Glutamatergic neuron (in vitro differentiated cells): ENCODE measurements around the gene ARL14EP. TPM values are rescaled to one million over a fixed set of nuclear protein-coding genes. Genes with fewer than 3 reads are reported as not detected.

Experiments
- DNase-seq: peaks from one replicate; pipeline ENCODE4 v3.0.0; 2022
- H3K27ac Mint-ChIP-seq: one replicate; pipeline ENCODE4 v1.8.0; 2020; ENCODE audit warnings: mild to moderate bottlenecking, mixed read lengths, inconsistent platforms; ENCODE audit not compliant: unreplicated experiment
- H3K27me3 Mint-ChIP-seq: one replicate; pipeline ENCODE4 v1.8.0; 2020; ENCODE audit warnings: mild to moderate bottlenecking, moderate library complexity, mixed read lengths, inconsistent platforms; ENCODE audit not compliant: unreplicated experiment
- H3K36me3 Mint-ChIP-seq: one replicate; pipeline ENCODE4 v1.8.0; 2020; ENCODE audit warnings: mild to moderate bottlenecking, mixed read lengths, inconsistent platforms; ENCODE audit not compliant: unreplicated experiment
- H3K4me1 Mint-ChIP-seq: one replicate; pipeline ENCODE4 v1.8.0; 2020; ENCODE audit warnings: mild to moderate bottlenecking, low read depth, mixed read lengths, inconsistent platforms; ENCODE audit not compliant: unreplicated experiment
- H3K4me3 Mint-ChIP-seq: one replicate; pipeline ENCODE4 v1.8.0; 2020; ENCODE audit warnings: mild to moderate bottlenecking, mixed read lengths, inconsistent platforms; ENCODE audit not compliant: unreplicated experiment
- H3K9me3 Mint-ChIP-seq: one replicate; pipeline ENCODE4 v1.8.0; 2020; ENCODE audit warnings: mild to moderate bottlenecking, moderate library complexity, mixed read lengths, inconsistent platforms; ENCODE audit not compliant: unreplicated experiment
- CTCF ChIP-seq: fragments of 200-600 bp; sonication (generic); IDR thresholded peaks from one replicate; pipeline ENCODE4 v1.5.0; 2021; ENCODE audit not compliant: partially characterized antibody, unreplicated experiment
- total RNA-seq: library from RNA; stranded (reverse); fragmentation: NEBNext Ultra II Directional; extraction: Animal tissue kit (Norgen Biotek cat#: 25700); gene quantifications from one replicate; pipeline ENCODE4 v1.2.1, GENCODE V29; 2021; ENCODE audit not compliant: unreplicated experiment

ARL14EP gene
- total RNA-seq, 1 donor from 2014 or later, result 21.6 TPM

DNA sequence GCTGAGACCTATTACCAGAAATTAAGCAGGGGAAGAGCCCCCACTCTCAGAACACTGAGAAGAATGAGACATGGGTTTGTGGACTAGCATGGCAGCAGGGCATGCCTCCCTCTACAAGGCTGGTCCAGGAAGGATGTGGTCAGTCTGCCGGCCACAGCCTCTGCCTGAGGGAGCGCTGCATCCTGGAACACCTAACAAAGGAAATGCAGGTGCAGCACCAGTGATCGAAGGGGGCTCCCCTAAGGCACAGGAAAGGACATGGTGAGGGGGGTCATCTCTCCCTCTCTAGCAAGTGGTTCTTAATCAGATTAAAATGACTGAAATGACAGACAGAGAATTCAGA, 40.6 kb upstream of the ARL14EP start:
- Mint-ChIP-seq H3K4me3 (no peak overlapping the region), H3K4me1 (no peaks in the 10 kb centered on the region), H3K27me3 (no peaks in the 10 kb centered on the region), H3K36me3 (no peaks in the 10 kb centered on the region), H3K27ac (no peak overlapping the region), H3K9me3 (no peaks in the 10 kb centered on the region)
- no peak for DNase-seq
- TF ChIP-seq CTCF, result no peak

GRCh38 chr11:30284836-30285235, 38.1 kb upstream of the ARL14EP start:
- no peaks in the 10 kb centered on the region for H3K4me1 Mint-ChIP-seq
- no peaks in the 10 kb centered on the region for H3K9me3 Mint-ChIP-seq
- TF ChIP-seq CTCF, result no peak
- H3K27me3 Mint-ChIP-seq, result no peaks in the 10 kb centered on the region
- no peak overlapping the region for H3K27ac Mint-ChIP-seq
- DNase-seq, result no peak
- no peaks in the 10 kb centered on the region for H3K36me3 Mint-ChIP-seq
- no peak overlapping the region for H3K4me3 Mint-ChIP-seq

- DNase-seq, result no peak
- H3K4me3 Mint-ChIP-seq, result no peak overlapping the region
- no peaks in the 10 kb centered on the region for H3K36me3 Mint-ChIP-seq
- H3K27me3 Mint-ChIP-seq, result no peaks in the 10 kb centered on the region
- no peak overlapping the region for H3K27ac Mint-ChIP-seq
- no peak for TF ChIP-seq CTCF
- no peaks in the 10 kb centered on the region for H3K9me3 Mint-ChIP-seq
- no peaks in the 10 kb centered on the region for H3K4me1 Mint-ChIP-seq
Observed at GRCh38 chr11:30285416-30286121, 37.3 kb upstream of the ARL14EP start.

DNA sequence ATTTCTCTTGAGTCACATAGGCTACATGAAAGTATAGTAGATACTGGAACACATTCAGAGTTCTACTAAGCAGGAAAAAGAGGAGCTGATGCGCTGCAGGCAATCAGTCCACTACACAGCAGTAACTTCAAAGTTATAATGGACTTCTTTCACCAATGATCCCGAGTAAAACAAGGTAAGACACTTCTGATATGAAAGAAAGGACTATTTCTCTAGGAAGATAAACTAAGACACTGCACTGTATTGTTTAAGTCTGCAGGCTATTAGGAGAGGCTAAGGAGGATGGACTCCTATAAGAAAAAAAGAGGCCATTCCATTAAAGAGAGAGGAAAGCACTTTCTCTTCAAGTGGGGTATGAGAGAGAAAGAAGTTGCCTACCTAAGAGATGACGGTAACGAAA, 31.6 kb upstream of the ARL14EP start:
- no peaks in the 10 kb centered on the region for H3K4me1 Mint-ChIP-seq
- H3K27ac Mint-ChIP-seq, result no peak overlapping the region

DNA sequence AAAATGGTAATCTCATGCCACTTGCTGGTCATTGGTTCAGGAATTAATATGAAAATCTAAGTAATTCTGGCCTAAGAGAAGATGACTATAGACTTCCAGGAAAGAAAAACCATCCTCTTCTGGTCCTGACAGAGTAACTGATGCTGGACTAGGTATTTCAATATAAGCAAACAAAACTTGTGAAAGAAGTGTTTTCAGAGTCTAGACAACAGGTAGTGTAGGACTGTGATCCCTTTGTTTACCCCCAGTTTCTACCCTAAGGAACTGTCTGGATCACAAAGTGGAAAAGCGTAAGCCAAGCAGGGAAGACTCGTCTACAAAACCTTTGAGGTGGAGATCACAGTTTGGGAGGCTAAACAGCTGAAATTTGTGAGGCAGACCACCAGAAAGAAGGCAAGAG, 30.4 kb upstream of the ARL14EP start:
- peaks cover 4% of the 10 kb centered on the region for H3K9me3 Mint-ChIP-seq
- no peak overlapping the region for H3K27ac Mint-ChIP-seq
- TF ChIP-seq CTCF, result no peak
- no peak overlapping the region for H3K4me3 Mint-ChIP-seq
- no peak for DNase-seq
- no peaks in the 10 kb centered on the region for H3K36me3 Mint-ChIP-seq
- no peaks in the 10 kb centered on the region for H3K4me1 Mint-ChIP-seq
- H3K27me3 Mint-ChIP-seq, result peaks cover 2% of the 10 kb centered on the region

More for the DNA sequence above, 31.6 kb upstream of the ARL14EP start:
- Mint-ChIP-seq H3K27me3 (peaks cover 2% of the 10 kb centered on the region), H3K4me3 (no peak overlapping the region), H3K36me3 (no peaks in the 10 kb centered on the region), H3K9me3 (peaks cover 4% of the 10 kb centered on the region)
- no peak for TF ChIP-seq CTCF
- DNase-seq, result no peak
